HL-60 (cell line): ENCODE measurements around the gene MBTPS1.
A peak's percentile ranks its signal among the peaks of the same experiment; 100 is the strongest.

ENCODE experiments used
- DNase-seq, 2 experiments: peaks; one replicate each; pipeline ENCODE4 v3.0.0-alpha.2; 2010 to 2020; ENCODE audit warnings: low read depth in 1 of 2, low spot score in 1 of 2
- H3K27ac ChIP-seq: fragments of 250-450 bp; sonication (Bioruptor Pico); replicated peaks from 2 replicates; pipeline ENCODE4 v1.5.1; 2020; ENCODE audit warnings: mild to moderate bottlenecking, moderate library complexity
- H3K27me3 ChIP-seq: fragments of 250-450 bp; sonication (Bioruptor Pico); 2 replicates; pipeline ENCODE4 v1.5.1; 2021; ENCODE audit warnings: mild to moderate bottlenecking, moderate library complexity; ENCODE audit not compliant: insufficient read depth, poor library complexity, severe bottlenecking
- H3K4me3 ChIP-seq: replicated peaks from 2 replicates; pipeline ENCODE4 v1.5.1; 2011; ENCODE audit warnings: mild to moderate bottlenecking, control low read depth, low read length; ENCODE audit not compliant: insufficient read depth
- CTCF ChIP-seq: IDR thresholded peaks from one replicate; pipeline ENCODE4 v1.5.1; 2011; ENCODE audit warnings: low read length, control low read depth, inconsistent platforms; ENCODE audit not compliant: insufficient read depth
- GABPA ChIP-seq: IDR thresholded peaks from 2 replicates; pipeline ENCODE4 v1.6.1; 2012; ENCODE audit warnings: low read depth
- POLR2AphosphoS5 ChIP-seq: IDR thresholded peaks from 2 replicates; pipeline ENCODE4 v1.6.1; 2012; ENCODE audit warnings: low read depth
- REST ChIP-seq: IDR thresholded peaks from 2 replicates; pipeline ENCODE4 v1.6.1; 2012; ENCODE audit warnings: low read depth; ENCODE audit not compliant: insufficient replicate concordance
- SPI1 ChIP-seq: IDR thresholded peaks from 2 replicates; pipeline ENCODE4 v1.6.1; 2012; ENCODE audit warnings: low read depth, mild to moderate bottlenecking, borderline replicate concordance

MBTPS1 gene

DNA sequence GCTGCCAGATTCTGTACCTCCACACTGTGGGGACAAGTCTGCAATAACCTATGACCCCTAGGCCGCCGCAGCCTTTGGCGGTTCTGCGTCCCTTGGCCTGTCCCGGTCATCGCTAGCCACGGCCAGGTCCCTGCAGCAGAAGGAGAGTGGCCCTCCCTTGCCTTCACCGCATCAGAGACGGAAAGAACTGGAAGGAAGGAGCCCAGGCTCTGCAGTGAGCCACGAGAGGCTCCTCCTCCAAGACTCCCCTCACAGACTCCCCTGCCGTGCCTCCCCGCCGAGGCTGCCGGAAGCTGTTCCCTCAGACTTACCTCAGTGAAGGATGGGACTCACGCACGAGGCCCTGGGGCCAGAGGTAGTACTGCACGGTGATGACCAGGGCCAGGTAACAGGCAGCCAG, 85.2 kb downstream of the MBTPS1 start:
- DNase-seq = no peak
- no peak for TF ChIP-seq GABPA
- TF ChIP-seq CTCF = no peak
- TF ChIP-seq REST = no peak
- no peak for TF ChIP-seq POLR2AphosphoS5
- no peak for TF ChIP-seq SPI1
- H3K27ac ChIP-seq = no peak overlapping the region

DNA sequence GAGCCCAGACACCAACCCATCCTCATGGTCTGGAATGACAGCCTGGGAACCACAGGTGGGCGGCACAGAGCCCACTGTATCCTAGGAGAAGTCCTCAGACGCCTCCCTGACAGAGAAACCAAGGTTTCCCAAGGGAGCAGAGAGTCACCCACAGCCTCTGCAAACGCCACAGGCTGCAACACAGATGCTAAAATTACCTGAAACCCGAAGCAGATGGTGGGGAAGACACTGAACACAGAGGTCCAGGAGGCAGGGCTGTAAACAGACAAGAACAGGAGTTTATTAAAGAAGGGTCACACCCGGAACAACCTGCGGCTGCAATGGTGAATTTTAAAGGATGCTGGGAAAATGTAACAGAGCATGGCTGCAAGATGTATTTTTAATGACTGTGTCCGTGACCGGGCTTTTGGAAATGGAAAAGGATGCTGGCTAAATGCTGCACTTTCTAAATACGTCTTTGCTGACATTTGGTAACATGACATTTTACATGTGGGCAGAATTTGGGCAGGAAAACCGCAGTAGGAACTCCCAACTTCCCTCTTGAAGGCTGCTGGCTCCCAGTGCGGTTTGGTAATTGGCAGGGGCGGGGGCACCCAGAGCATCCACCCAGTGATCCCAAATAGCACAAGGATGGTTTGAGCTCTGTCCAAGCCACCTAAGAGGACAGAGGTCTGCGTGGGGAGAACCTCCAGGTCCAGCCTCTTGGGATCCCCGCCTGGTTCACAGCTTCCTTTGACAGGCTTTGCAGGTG, 87.3 kb downstream of the MBTPS1 start:
- peak; percentile 26 to 58 for DNase-seq
- H3K27me3 ChIP-seq = peaks cover 9% of the 10 kb centered on the region
- no peak overlapping the region for H3K27ac ChIP-seq
- no peak overlapping the region for H3K4me3 ChIP-seq
- TF ChIP-seq CTCF (no peak), REST (no peak), SPI1 (peak; percentile 9; the same call in 1 of the 2 replicates), GABPA (no peak), POLR2AphosphoS5 (0 out of 2 replicates have a peak, but pooled peaks have one; percentile 34)

More for the DNA sequence above, 85.2 kb downstream of the MBTPS1 start:
- H3K27me3 ChIP-seq = peaks cover 9% of the 10 kb centered on the region
- no peak overlapping the region for H3K4me3 ChIP-seq

DNA sequence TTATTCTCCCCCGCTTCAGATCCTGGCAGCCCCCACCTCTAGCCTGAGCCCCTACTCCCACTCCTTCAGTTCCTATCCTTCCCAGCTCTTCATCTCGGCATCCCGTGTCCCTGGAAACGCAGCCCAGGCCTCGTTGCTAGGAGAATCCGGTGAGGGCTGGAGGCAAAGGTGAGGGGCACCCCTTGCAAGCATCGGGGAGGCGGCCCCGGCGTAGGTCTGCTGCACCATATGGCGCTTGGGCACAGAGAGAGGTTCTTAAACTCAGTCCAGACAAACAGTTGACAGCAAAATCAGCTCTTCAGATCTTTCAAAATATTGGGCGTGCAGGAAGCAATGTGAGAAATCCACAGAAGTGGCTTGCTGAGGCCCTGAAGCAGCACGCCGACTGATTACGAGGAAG, 89.1 kb downstream of the MBTPS1 start:
- TF ChIP-seq POLR2AphosphoS5 (no peak), GABPA (no peak), CTCF (no peak), REST (no peak), SPI1 (no peak)
- no peak overlapping the region for H3K4me3 ChIP-seq
- peaks cover 9% of the 10 kb centered on the region for H3K27me3 ChIP-seq
- H3K27ac ChIP-seq = no peak overlapping the region
- no peak for DNase-seq
